ENCODE data around the gene ANKFN1. TPM values are rescaled to one million over a fixed set of nuclear protein-coding genes. Genes with fewer than 3 reads are reported as not detected.

The ANKFN1 gene
- total and polyA plus RNA-seq, 2 of the 13 experiments (the other 11 are each of a cell fraction or from before 2014, with no cell fraction given) = not detected

DNA sequence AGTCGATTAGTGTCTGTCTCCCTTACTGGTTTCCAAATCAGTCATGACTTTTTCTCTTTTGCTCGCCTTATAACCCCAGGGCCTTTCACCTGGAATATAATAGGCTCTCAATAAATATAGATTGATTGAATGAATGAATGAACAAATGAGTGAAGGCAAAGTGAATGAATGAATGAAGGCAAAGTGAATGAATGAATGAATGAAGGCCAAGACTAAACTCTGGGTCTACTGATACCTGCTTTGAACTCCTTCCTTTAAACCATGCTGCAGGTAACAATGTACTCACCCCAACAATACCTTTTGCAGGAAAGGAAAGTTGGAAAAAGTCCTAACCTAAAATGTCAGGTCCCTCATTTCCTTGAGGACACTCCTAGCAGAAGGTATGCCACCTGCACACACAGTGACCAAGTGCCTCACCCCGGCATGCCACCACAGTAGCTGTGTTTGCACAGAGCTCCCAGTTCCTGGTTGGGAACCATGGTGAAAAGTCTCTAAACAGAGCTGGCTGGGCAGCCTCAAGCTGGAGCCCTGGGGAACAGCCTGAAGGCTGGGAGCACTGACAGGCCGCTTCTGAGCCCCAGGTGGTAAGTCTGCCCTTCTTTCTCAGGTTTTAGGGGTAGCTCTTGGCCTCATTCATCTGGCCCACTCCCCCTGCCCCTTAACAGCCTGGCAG is 42.7 kb upstream of the ANKFN1 start:
- H3K27ac ChIP-seq (ENCODE audit: extremely low read length, insufficient read depth, low read length) = no peak overlapping the region
- intact Hi-C loops (cut with micrococcal nuclease; ENCODE audit: unreplicated experiment) = no loop called here
- H3K9ac ChIP-seq (ENCODE audit: insufficient read depth, low read depth, low read length) = no peak overlapping the region
- ChIA-PET CTCF (ENCODE audit: low intra/inter-chr PET ratio, low total read pairs) (no interaction called here), POLR2A (no interaction called here)
- no TSS peak for BruUV-seq (replicated peaks)
- H3K4me1 ChIP-seq (ENCODE audit: insufficient read depth, low read length) = peaks cover 14% of the 10 kb centered on the region
- no peak overlapping the region for H2AFZ ChIP-seq (ENCODE audit: low read length)
- ATAC-seq = peak; percentile 41; the same call in 2 of the 3 replicates
- H3K4me3 ChIP-seq (replicated peaks in 1 of 3; ENCODE audit: insufficient read depth in 1 of 3, low read depth in 2 of 3, low read length in 3 of 3) = no peak overlapping the region
- no peaks in the 10 kb centered on the region for H3K27me3 ChIP-seq (ENCODE audit: control insufficient read depth in 1 of 2, insufficient read depth in 2 of 2, low read length in 2 of 2)
- DNase-seq (ENCODE audit: low spot score) = no peak
- H3K9me3 ChIP-seq (ENCODE audit: low read length) = no peaks in the 10 kb centered on the region
- in situ Hi-C loops (cut with HindIII; ENCODE audit: extremely low pct_ligation_motif_present, low pct_unique_long_range_greater_than_20kb) = no loop called here
- H3K4me2 ChIP-seq (ENCODE audit: low read depth, low read length) = no peak overlapping the region
- H4K20me1 ChIP-seq (ENCODE audit: insufficient read depth, low read length) = no peaks in the 10 kb centered on the region
- no peaks in the 10 kb centered on the region for H3K36me3 ChIP-seq (replicated peaks in 1 of 2; ENCODE audit: control insufficient read depth in 1 of 2, insufficient read depth in 2 of 2, low read length in 2 of 2)
- TF ChIP-seq ZNF24 (IDR thresholded peaks at IDR 0.05) (peak; percentile 73), ZNF354B (CRISPR knock-in tag; IDR thresholded peaks at IDR 0.05) (no peak), ZNF761 (CRISPR knock-in tag; conservative IDR thresholded peaks at IDR 0.05) (no peak), HOXA3 (CRISPR knock-in tag; IDR thresholded peaks at IDR 0.05) (no peak), ZNF337 (CRISPR knock-in tag; IDR thresholded peaks at IDR 0.05; ENCODE audit: borderline replicate concordance, low read depth) (no peak), FLYWCH1 (CRISPR knock-in tag; IDR thresholded peaks at IDR 0.05) (no peak)
- TF ChIP-seq, protein P1, sequence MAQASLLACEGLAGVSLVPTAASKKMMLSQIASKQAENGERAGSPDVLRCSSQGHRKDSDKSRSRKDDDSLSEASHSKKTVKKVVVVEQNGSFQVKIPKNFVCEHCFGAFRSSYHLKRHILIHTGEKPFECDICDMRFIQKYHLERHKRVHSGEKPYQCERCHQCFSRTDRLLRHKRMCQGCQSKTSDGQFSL (CRISPR knock-in tag; IDR thresholded peaks at IDR 0.05) = no peak
- TF ChIP-seq, protein P2, sequence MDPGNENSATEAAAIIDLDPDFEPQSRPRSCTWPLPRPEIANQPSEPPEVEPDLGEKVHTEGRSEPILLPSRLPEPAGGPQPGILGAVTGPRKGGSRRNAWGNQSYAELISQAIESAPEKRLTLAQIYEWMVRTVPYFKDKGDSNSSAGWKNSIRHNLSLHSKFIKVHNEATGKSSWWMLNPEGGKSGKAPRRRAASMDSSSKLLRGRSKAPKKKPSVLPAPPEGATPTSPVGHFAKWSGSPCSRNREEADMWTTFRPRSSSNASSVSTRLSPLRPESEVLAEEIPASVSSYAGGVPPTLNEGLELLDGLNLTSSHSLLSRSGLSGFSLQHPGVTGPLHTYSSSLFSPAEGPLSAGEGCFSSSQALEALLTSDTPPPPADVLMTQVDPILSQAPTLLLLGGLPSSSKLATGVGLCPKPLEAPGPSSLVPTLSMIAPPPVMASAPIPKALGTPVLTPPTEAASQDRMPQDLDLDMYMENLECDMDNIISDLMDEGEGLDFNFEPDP (CRISPR knock-in tag; conservative IDR thresholded peaks at IDR 0.05) = no peak
- no peaks in the 10 kb centered on the region for H3K79me2 ChIP-seq (ENCODE audit: insufficient read depth, low read length)
- FAIRE-seq = no peak
- 32% methylated on average over 4 of the region's 4 CpGs for WGBS (ENCODE audit: low lambda C conversion rate)

All from HepG2 (cell line).